Measurements from ENCODE around the gene CD19. TPM values are rescaled to one million over a fixed set of nuclear protein-coding genes. Genes with fewer than 3 reads are reported as not detected.

CD19 gene
- total and polyA plus RNA-seq, 2 of the 8 experiments (the other 6 are each of a cell fraction or from before 2014, with no cell fraction given): 0.57 to 0.65 TPM

DNA sequence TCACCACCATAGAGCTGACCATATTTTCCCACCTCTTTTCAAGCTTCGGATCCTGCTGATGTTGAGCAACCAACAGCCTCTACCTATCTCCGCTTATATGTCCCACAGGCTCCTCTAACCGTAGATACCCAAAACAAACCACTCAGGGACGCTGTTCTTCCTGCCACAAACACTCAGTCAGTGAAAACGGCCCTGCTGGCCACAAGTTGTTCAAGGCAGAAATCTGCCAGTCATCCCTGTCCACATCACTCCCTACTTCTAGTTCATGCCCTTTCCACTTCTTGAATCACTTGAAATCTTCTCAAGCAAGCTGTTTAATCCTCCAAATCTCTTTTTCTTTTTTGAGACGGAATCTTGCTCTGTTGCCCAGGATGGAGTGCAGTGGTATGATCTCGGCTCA, 14.7 kb upstream of the CD19 start:
- Histone ChIP-seq H3K4me3 (ENCODE audit: extremely low read depth in 1 of 4, insufficient read depth in 2 of 4, low read depth in 3 of 4, low read length in 4 of 4) (no peak overlapping the region), H3K4ac (replicated peaks; ENCODE audit: insufficient read length, low read depth, low read length) (no peak overlapping the region), H3K4me1 (replicated peaks in 1 of 4; ENCODE audit: control insufficient read depth in 3 of 4, insufficient read depth in 4 of 4, low read length in 3 of 4) (no peaks in the 10 kb centered on the region), H2BK15ac (ENCODE audit: low read length) (no peak overlapping the region), H4K91ac (replicated peaks; ENCODE audit: insufficient read length, low read length) (no peak overlapping the region), H2AK5ac (ENCODE audit: low read depth, low read length) (no peak overlapping the region), H3K18ac (ENCODE audit: extremely low read depth, low read length) (no peak overlapping the region), H3K4me2 (ENCODE audit: insufficient read depth in 1 of 2, low read depth in 2 of 2, low read length in 2 of 2) (no peak overlapping the region), H4K5ac (ENCODE audit: insufficient read length, low read depth, low read length) (no peak overlapping the region), H4K8ac (ENCODE audit: extremely low read depth, insufficient read depth, low read length) (no peak overlapping the region), H3K27ac (ENCODE audit: low read depth, low read length) (no peak overlapping the region), H2BK120ac (replicated peaks; ENCODE audit: low read depth, low read length) (no peak overlapping the region), H4K20me1 (replicated peaks in 1 of 2; ENCODE audit: control insufficient read depth in 1 of 2, insufficient read depth in 2 of 2, low read length in 2 of 2) (no peaks in the 10 kb centered on the region), H2BK12ac (ENCODE audit: low read depth, low read length) (no peak overlapping the region), H3K27me3 (replicated peaks in 1 of 4; ENCODE audit: control insufficient read depth in 3 of 4, extremely low read depth in 1 of 4, insufficient read depth in 3 of 4, low read length in 3 of 4) (no peaks in the 10 kb centered on the region), H3K9me3 (ENCODE audit: insufficient read depth in 2 of 2, low read depth in 1 of 2, low read length in 1 of 2) (no peaks in the 10 kb centered on the region), H3K9ac (replicated peaks in 1 of 4; ENCODE audit: extremely low read depth in 1 of 4, low read depth in 3 of 4, low read length in 3 of 4) (no peak overlapping the region), H3K79me1 (ENCODE audit: low read depth, low read length) (no peaks in the 10 kb centered on the region), H3K79me2 (ENCODE audit: control insufficient read depth in 1 of 2, insufficient read depth in 2 of 2, low read length in 2 of 2) (no peaks in the 10 kb centered on the region), H3K23ac (ENCODE audit: insufficient read length) (no peak overlapping the region), H3K56ac (replicated peaks; ENCODE audit: insufficient read length, low read depth, low read length) (no peak overlapping the region), H3K14ac (ENCODE audit: insufficient read length) (no peak overlapping the region), H3K36me3 (ENCODE audit: control insufficient read depth in 2 of 4, insufficient read depth in 4 of 4, low read length in 3 of 4) (peaks cover 0 to 9% (median 5%) of the 10 kb centered on the region in 4 experiments; a peak in 4 of 8 replicates), H3K23me2 (ENCODE audit: low read depth, low read length) (no peaks in the 10 kb centered on the region), H2BK5ac (ENCODE audit: low read depth, low read length) (no peak overlapping the region), H2AFZ (ENCODE audit: low read length) (no peak overlapping the region), H2BK20ac (ENCODE audit: low read length) (no peak overlapping the region)
- WGBS, 2 experiments (ENCODE audit: extremely low coverage in 1 of 2, insufficient coverage in 1 of 2, insufficient read length in 1 of 2, insufficient replicate concordance in 2 of 2, low coverage in 1 of 2, low lambda C conversion rate in 2 of 2, missing lambda C conversion rate in 1 of 2): 95% methylated on average over 7 of the region's 7 CpGs; no CpG with 5 or more reads in 1 of the 2 experiments
- no peak for TF ChIP-seq SRF (IDR thresholded peaks at IDR 0.05; ENCODE audit: low read depth, low read length)
- no peak for TF ChIP-seq EP300 (IDR thresholded peaks at IDR 0.05; ENCODE audit: borderline replicate concordance in 1 of 2, low read depth in 2 of 2, low read length in 2 of 2)
- TF ChIP-seq SUZ12 (IDR thresholded peaks at IDR 0.05; ENCODE audit: low read length): no peak
- TF ChIP-seq, protein P1, sequence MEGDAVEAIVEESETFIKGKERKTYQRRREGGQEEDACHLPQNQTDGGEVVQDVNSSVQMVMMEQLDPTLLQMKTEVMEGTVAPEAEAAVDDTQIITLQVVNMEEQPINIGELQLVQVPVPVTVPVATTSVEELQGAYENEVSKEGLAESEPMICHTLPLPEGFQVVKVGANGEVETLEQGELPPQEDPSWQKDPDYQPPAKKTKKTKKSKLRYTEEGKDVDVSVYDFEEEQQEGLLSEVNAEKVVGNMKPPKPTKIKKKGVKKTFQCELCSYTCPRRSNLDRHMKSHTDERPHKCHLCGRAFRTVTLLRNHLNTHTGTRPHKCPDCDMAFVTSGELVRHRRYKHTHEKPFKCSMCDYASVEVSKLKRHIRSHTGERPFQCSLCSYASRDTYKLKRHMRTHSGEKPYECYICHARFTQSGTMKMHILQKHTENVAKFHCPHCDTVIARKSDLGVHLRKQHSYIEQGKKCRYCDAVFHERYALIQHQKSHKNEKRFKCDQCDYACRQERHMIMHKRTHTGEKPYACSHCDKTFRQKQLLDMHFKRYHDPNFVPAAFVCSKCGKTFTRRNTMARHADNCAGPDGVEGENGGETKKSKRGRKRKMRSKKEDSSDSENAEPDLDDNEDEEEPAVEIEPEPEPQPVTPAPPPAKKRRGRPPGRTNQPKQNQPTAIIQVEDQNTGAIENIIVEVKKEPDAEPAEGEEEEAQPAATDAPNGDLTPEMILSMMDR (IDR thresholded peaks at IDR 0.05; ENCODE audit: control extremely low read depth in 1 of 3, insufficient read depth in 1 of 3, low read depth in 1 of 3, low read length in 3 of 3): no peak
- no peak for TF ChIP-seq SP4 (IDR thresholded peaks at IDR 0.05; ENCODE audit: low read length)
- TF ChIP-seq TCF12 (IDR thresholded peaks at IDR 0.05; ENCODE audit: low read depth, low read length): no peak
- TF ChIP-seq EGR1 (IDR thresholded peaks at IDR 0.05; ENCODE audit: borderline replicate concordance, low read depth, low read length): no peak
- no peak for TF ChIP-seq BRCA1 (IDR thresholded peaks at IDR 0.05; ENCODE audit: low read depth, low read length)
- FAIRE-seq (no peak), DNase-seq (ENCODE audit: low read depth in 1 of 2, low spot score in 2 of 2) (no peak)
- ChIA-PET POLR2A (ENCODE audit: partially characterized antibody) (interaction anchor here (1.0 kb wide), 1 partner anchor 12 kb away, joined by 4 read pairs; no protein-coding TSS in a partner anchor), CTCF (ENCODE audit: partially characterized antibody) (interaction anchor here (0.6 to 1.9 kb wide), 6 partner anchors 7 to 44 kb away, joined by 3 to 6 read pairs (median 4); partner anchors contain the start of gene RABEP2)

All from H1 (cell line).